T47D (cell line): ENCODE measurements around the gene KIF14.
A peak's percentile ranks its signal among the peaks of the same experiment; 100 is the strongest.

Experiments
- DNase-seq, 2 experiments: peaks; one replicate each; pipeline versions ENCODE4 v3.0.0 to v3.0.0-alpha.2; 2011 to 2012; ENCODE audit warnings: low read depth in 1 of 2, low spot score in 1 of 2
- JUND ChIP-seq: IDR thresholded peaks from 2 replicates; pipeline ENCODE4 v1.6.1; 2012; ENCODE audit warnings: low read depth
- in situ Hi-C: cut with HindIII; loops from 2 replicates; pipeline ENCODE4 v1.10.0; 2016; ENCODE audit warnings: low sequenced_read_pairs, low pct_unique_long_range_greater_than_20kb

KIF14 gene

GRCh38 chr1:200550367-200550766, 70.2 kb downstream of the KIF14 start:
- TF ChIP-seq JUND: no peak
- in situ Hi-C loops: no loop called here
- DNase-seq: no peak

- no peak for TF ChIP-seq JUND
- in situ Hi-C loops: no loop called here
These were observed 73.2 kb downstream of the KIF14 start for GRCh38 chr1:200547386-200547785.

GRCh38 chr1:200546577-200546976, 74.0 kb downstream of the KIF14 start:
- TF ChIP-seq JUND: no peak
- DNase-seq: no peak

More at GRCh38 chr1:200547386-200547785, 73.2 kb downstream of the KIF14 start:
- no peak for DNase-seq

GRCh38 chr1:200542162-200542561, 78.4 kb downstream of the KIF14 start:
- DNase-seq: peak in 1 of 2 experiments; percentile 13
- no peak for TF ChIP-seq JUND
- in situ Hi-C loops: no loop called here

More at GRCh38 chr1:200546577-200546976, 74.0 kb downstream of the KIF14 start:
- in situ Hi-C loops: no loop called here

GRCh38 chr1:200540281-200540680, 80.3 kb downstream of the KIF14 start:
- in situ Hi-C loops: no loop called here
- no peak for DNase-seq
- no peak for TF ChIP-seq JUND

GRCh38 chr1:200538179-200538578, 82.4 kb downstream of the KIF14 start:
- no peak for TF ChIP-seq JUND
- no peak for DNase-seq
- in situ Hi-C loops: no loop called here

GRCh38 chr1:200535605-200536004, 84.9 kb downstream of the KIF14 start:
- DNase-seq: peak; percentile 73 to 83
- in situ Hi-C loops: no loop called here
- peak; percentile 46; the same call in 1 of the 2 replicates for TF ChIP-seq JUND

GRCh38 chr1:200530623-200531261, 89.8 kb downstream of the KIF14 start:
- in situ Hi-C loops: no loop called here
- TF ChIP-seq JUND: no peak
- DNase-seq: no peak

GRCh38 chr1:200528858-200529606, 91.5 kb downstream of the KIF14 start:
- no peak for TF ChIP-seq JUND
- in situ Hi-C loops: no loop called here

GRCh38 chr1:200527670-200528069, 92.9 kb downstream of the KIF14 start:
- DNase-seq: no peak
- no peak for TF ChIP-seq JUND
- in situ Hi-C loops: no loop called here

More at GRCh38 chr1:200528858-200529606, 91.5 kb downstream of the KIF14 start:
- no peak for DNase-seq

GRCh38 chr1:200526709-200527612, 93.6 kb downstream of the KIF14 start:
- in situ Hi-C loops: no loop called here
- no peak for TF ChIP-seq JUND
- DNase-seq: no peak
